IMR-90 (cell line): Measurements from ENCODE around the gene RMDN2.

ENCODE experiments used
- BHLHE40 ChIP-seq: fragments of 150-350 bp; IDR thresholded peaks from 2 replicates; pipeline ENCODE4 v1.6.1; 2016; ENCODE audit warnings: mild to moderate bottlenecking, low read depth, low read length
- CTCF ChIP-seq: conservative IDR thresholded peaks from 2 replicates; pipeline ENCODE4 v1.5.1; 2012; ENCODE audit warnings: mild to moderate bottlenecking, low read depth, low read length, improper control_type of control experiment
- MAZ ChIP-seq: IDR thresholded peaks from 2 replicates; pipeline ENCODE4 v1.6.1; 2012; ENCODE audit warnings: low read depth, mild to moderate bottlenecking, low read length, improper control_type of control experiment, moderate library complexity, borderline replicate concordance
- POLR2A ChIP-seq: IDR thresholded peaks from 2 replicates; pipeline ENCODE4 v1.6.1; 2012; ENCODE audit warnings: mild to moderate bottlenecking, low read depth, low read length
- SMC3 ChIP-seq: fragments of 150-350 bp; IDR thresholded peaks from 2 replicates; pipeline ENCODE4 v1.6.1; 2016; ENCODE audit warnings: low read depth, mild to moderate bottlenecking, antibody characterized with exemption, low read length, moderate library complexity
- USF2 ChIP-seq: fragments of 150-350 bp; IDR thresholded peaks from 2 replicates; pipeline ENCODE4 v1.6.1; 2017; ENCODE audit warnings: mild to moderate bottlenecking, antibody characterized with exemption, low read length, low read depth

GRCh38 chr2:37883518-37883917, 41.6 kb upstream of the RMDN2 start:
- TF ChIP-seq BHLHE40 = no peak
- no peak for TF ChIP-seq MAZ
- no peak for TF ChIP-seq CTCF
- TF ChIP-seq SMC3 = no peak
- TF ChIP-seq POLR2A = no peak
- TF ChIP-seq USF2 = no peak
